Kidney (tissue), 14 donors: Measurements from ENCODE around the gene NUP214. TPM values are rescaled to one million over a fixed set of nuclear protein-coding genes. Genes with fewer than 3 reads are reported as not detected.
A peak's percentile ranks its signal among the peaks of the same experiment; 100 is the strongest.
"Not testable (repeated sequence)": the region's sequence is repeated elsewhere in the genome, so short reads cannot be mapped to it uniquely, and the experiment has no call there.

Experiments
- DNase-seq, 5 donors: peaks; one replicate each; pipeline ENCODE4 v3.0.0-alpha.2; 2013 to 2020
- FAIRE-seq: peaks from 2 replicates; lab custom pipeline; 2012; peaks lifted over from hg19 to GRCh38; lab: Jason Lieb, UNC
- H3K27ac ChIP-seq, 2 donors: one replicate each; pipeline ENCODE4 v1.7.0; 2013; ENCODE audit warnings: low read depth in 2 of 2, low read length in 2 of 2, inconsistent platforms in 1 of 2
- H3K27me3 ChIP-seq: one replicate; pipeline ENCODE4 v1.7.1; 2013; ENCODE audit warnings: low read length, inconsistent platforms; ENCODE audit not compliant: control insufficient read depth, insufficient read depth
- H3K36me3 ChIP-seq, 3 donors: one replicate each; pipeline versions ENCODE4 v1.7.0 to v1.7.1; 2013; ENCODE audit warnings: low read length in 3 of 3, control low read depth in 1 of 3, inconsistent platforms in 1 of 3; ENCODE audit not compliant: insufficient read depth in 3 of 3, control insufficient read depth in 2 of 3
- H3K4me1 ChIP-seq, 3 donors: one replicate each; pipeline versions ENCODE4 v1.7.0 to v1.7.1; 2013; ENCODE audit warnings: low read length in 3 of 3, inconsistent platforms in 1 of 3, low read depth in 1 of 3; ENCODE audit not compliant: control insufficient read depth in 2 of 3, insufficient read depth in 2 of 3
- H3K4me3 ChIP-seq, 3 donors: one replicate each; pipeline versions ENCODE4 v1.7.0 to v1.8.1; 2013; ENCODE audit warnings: low read length in 3 of 3, control low read depth in 1 of 3, inconsistent platforms in 1 of 3
- H3K9ac ChIP-seq, 3 donors: one replicate each; pipeline versions ENCODE4 v1.7.0 to v1.7.1; 2013; ENCODE audit warnings: low read length in 3 of 3, control low read depth in 1 of 3, inconsistent platforms in 1 of 3
- H3K9me3 ChIP-seq, 3 donors: one replicate each; pipeline versions ENCODE4 v1.7.0 to v1.7.1; 2013; ENCODE audit warnings: low read length in 3 of 3, control low read depth in 1 of 3, inconsistent platforms in 1 of 3; ENCODE audit not compliant: control insufficient read depth in 2 of 3, insufficient read depth in 1 of 3
- CTCF ChIP-seq: IDR thresholded peaks from 3 replicates; pipeline ENCODE4 v1.5.1; 2012; ENCODE audit warnings: mild to moderate bottlenecking, moderate library complexity, borderline replicate concordance; ENCODE audit not compliant: insufficient read depth; ENCODE audit errors: extremely low read depth
- intact Hi-C: fragments of 100-400 bp; cut with DNase I; formaldehyde crosslinking; loops from one replicate; pipeline ENCODE4 v1.11.1; 2022
- polyA plus RNA-seq: library from polyadenylated mRNA; stranded (reverse); fragments of 350-450 nt; fragmentation: Illumina TruSeq; extraction: RNeasy Lipid Tissue Mini Kit (QIAGEN cat#74804); gene quantifications from one replicate; pipeline ENCODE4 v1.2.3, GENCODE V29; 2014; ENCODE audit warnings: low read depth, low replicate concordance; ENCODE audit not compliant: insufficient read depth
- total RNA-seq: library from RNA; stranded (reverse); fragmentation: NEBNext Ultra II Directional; extraction: Animal tissue kit (Norgen Biotek cat#: 25700); gene quantifications from one replicate; pipeline ENCODE4 v1.2.1, GENCODE V29; 2021
- donor health status: control.
- donor health status: control.
- donor health status: control.
- donor health status: control.
- donor health status: control.
- donor health status: DM: yes; HTN: yes; CAD: no.
- donor health status: Normal renal cell carcinoma (clear cell type).

The NUP214 gene
- total and polyA plus RNA-seq, 2 donors from 2014 or later, result 28.4 to 75.3 TPM

- DNase-seq (no peak), FAIRE-seq (no peak)
- Histone ChIP-seq H3K27me3 (no peaks in the 10 kb centered on the region), H3K36me3 (no peaks in the 10 kb centered on the region), H3K27ac (no peak overlapping the region), H3K4me1 (peaks cover 0 to 7% (median 0%) of the 10 kb centered on the region in 3 donors), H3K9ac (no peak overlapping the region), H3K9me3 (no peaks in the 10 kb centered on the region), H3K4me3 (no peak overlapping the region)
- intact Hi-C loops, result no loop called here
- TF ChIP-seq CTCF, result no peak
These were observed 138.8 kb downstream of the NUP214 start for GRCh38 chr9:131264231-131264630.

- Histone ChIP-seq H3K27ac (no peak overlapping the region), H3K9ac (no peak overlapping the region), H3K4me3 (no peak overlapping the region), H3K27me3 (no peaks in the 10 kb centered on the region), H3K9me3 (no peaks in the 10 kb centered on the region), H3K36me3 (no peaks in the 10 kb centered on the region), H3K4me1 (peaks cover 0 to 11% (median 0%) of the 10 kb centered on the region in 3 donors)
- DNase-seq (peak in 1 of 5 donors; percentile 68), FAIRE-seq (no peak)
- intact Hi-C loops, result no loop called here
- TF ChIP-seq CTCF, result no peak
These were observed 141.2 kb downstream of the NUP214 start for GRCh38 chr9:131266266-131267229.

- TF ChIP-seq CTCF, result no peak
- peak overlapping the region; percentile 62 to 67 for H3K27ac ChIP-seq
- FAIRE-seq, result no peak
- no peaks in the 10 kb centered on the region for H3K9me3 ChIP-seq
- no peak overlapping the region for H3K9ac ChIP-seq
- H3K36me3 ChIP-seq, result no peaks in the 10 kb centered on the region
- H3K4me1 ChIP-seq, result peaks cover 0 to 14% (median 0%) of the 10 kb centered on the region in 3 donors
- H3K27me3 ChIP-seq, result no peaks in the 10 kb centered on the region
- DNase-seq, result peak in 3 of 5 donors; percentile 28 to 68 (median 45)
- no peak overlapping the region for H3K4me3 ChIP-seq
- intact Hi-C loops, result no loop called here
These were observed 145.0 kb downstream of the NUP214 start for GRCh38 chr9:131270171-131271015.

GRCh38 chr9:131271016-131271273 is 145.6 kb downstream of the NUP214 start:
- H3K4me1 ChIP-seq, result peaks cover 0 to 11% (median 0%) of the 10 kb centered on the region in 3 donors
- H3K27ac ChIP-seq, result peak overlapping the region in 1 of 2 donors; percentile 62
- H3K27me3 ChIP-seq, H3K4me3 ChIP-seq, DNase-seq, H3K9ac ChIP-seq, H3K9me3 ChIP-seq, H3K36me3 ChIP-seq, FAIRE-seq, intact Hi-C loops: not testable (repeated sequence)
